Neutrophil (primary cell): ENCODE results near the gene CIBAR2.

Source experiments
- H3K27ac ChIP-seq: fragments of 200-600 bp; sonication (generic); 2 replicates; pipeline ENCODE4 v1.5.1; 2016; ENCODE audit warnings: mild to moderate bottlenecking, moderate library complexity
- H3K27me3 ChIP-seq: fragments of 200-600 bp; sonication (generic); 2 replicates; pipeline ENCODE4 v1.6.0; 2016; ENCODE audit warnings: mild to moderate bottlenecking
- H3K36me3 ChIP-seq: fragments of 200-600 bp; sonication (generic); 2 replicates; pipeline ENCODE4 v1.5.1; 2017
- H3K4me1 ChIP-seq, 2 experiments: fragments of 200-600 bp in 1 of 2; sonication (generic) in 1 of 2; 1 replicate in 1 of 2; 2 replicates in 1 of 2; pipeline versions ENCODE4 v1.5.1 to v1.6.1; 2013 to 2016; ENCODE audit warnings: low read depth in 1 of 2, low read length in 1 of 2, mild to moderate bottlenecking in 1 of 2, moderate library complexity in 1 of 2; ENCODE audit not compliant: control insufficient read depth in 1 of 2, insufficient read depth in 1 of 2
- H3K4me3 ChIP-seq, 2 experiments: fragments of 200-600 bp in 1 of 2; sonication (generic) in 1 of 2; 1 replicate in 1 of 2; 2 replicates in 1 of 2; pipeline ENCODE4 v1.5.1; 2013 to 2016; ENCODE audit warnings: low read depth in 1 of 2, low read length in 1 of 2, mild to moderate bottlenecking in 1 of 2, moderate library complexity in 1 of 2
- H3K9me3 ChIP-seq: fragments of 200-600 bp; sonication (generic); 2 replicates; pipeline ENCODE4 v1.5.1; 2016
- CTCF ChIP-seq: fragments of 200-600 bp; sonication (generic); IDR thresholded peaks from 2 replicates; pipeline ENCODE4 v1.5.1; 2016; ENCODE audit warnings: antibody characterized with exemption

CIBAR2 gene

GRCh38 chr16:85129876-85130704 is 17.8 kb upstream of the CIBAR2 start:
- H3K4me3 ChIP-seq, result no peak overlapping the region
- H3K9me3 ChIP-seq, result no peaks in the 10 kb centered on the region
- TF ChIP-seq CTCF, result no peak
- no peaks in the 10 kb centered on the region for H3K36me3 ChIP-seq
- no peak overlapping the region for H3K27ac ChIP-seq
- peaks cover 60% of the 10 kb centered on the region for H3K27me3 ChIP-seq
- no peaks in the 10 kb centered on the region for H3K4me1 ChIP-seq

GRCh38 chr16:85128079-85128837 is 16.0 kb upstream of the CIBAR2 start:
- Histone ChIP-seq H3K36me3 (no peaks in the 10 kb centered on the region), H3K27me3 (peaks cover 51% of the 10 kb centered on the region), H3K9me3 (no peaks in the 10 kb centered on the region), H3K27ac (no peak overlapping the region), H3K4me3 (no peak overlapping the region), H3K4me1 (no peaks in the 10 kb centered on the region)
- TF ChIP-seq CTCF, result no peak

GRCh38 chr16:85127379-85127723 is 15.1 kb upstream of the CIBAR2 start:
- H3K27ac ChIP-seq, result no peak overlapping the region
- H3K9me3 ChIP-seq, result no peaks in the 10 kb centered on the region
- H3K27me3 ChIP-seq, result peaks cover 46% of the 10 kb centered on the region
- H3K4me1 ChIP-seq, result no peaks in the 10 kb centered on the region
- TF ChIP-seq CTCF, result no peak
- no peak overlapping the region for H3K4me3 ChIP-seq
- no peaks in the 10 kb centered on the region for H3K36me3 ChIP-seq

- H3K4me1 ChIP-seq, result no peaks in the 10 kb centered on the region
- H3K4me3 ChIP-seq, result no peak overlapping the region
- H3K27me3 ChIP-seq, result peaks cover 46% of the 10 kb centered on the region
- no peak for TF ChIP-seq CTCF
- H3K9me3 ChIP-seq, result no peaks in the 10 kb centered on the region
- no peaks in the 10 kb centered on the region for H3K36me3 ChIP-seq
- H3K27ac ChIP-seq, result no peak overlapping the region
Measured at GRCh38 chr16:85126705-85127378, 14.6 kb upstream of the CIBAR2 start.

- no peak for TF ChIP-seq CTCF
- Histone ChIP-seq H3K27me3 (peaks cover 46% of the 10 kb centered on the region), H3K4me1 (no peaks in the 10 kb centered on the region), H3K27ac (no peak overlapping the region), H3K9me3 (no peaks in the 10 kb centered on the region), H3K36me3 (no peaks in the 10 kb centered on the region), H3K4me3 (no peak overlapping the region)
Measured at GRCh38 chr16:85126394-85126704, 14.1 kb upstream of the CIBAR2 start.
